GM12873 (cell line): ENCODE results near the gene CRADD.

Experiments
- TF ChIP-seq, protein P1 (sequence below): IDR thresholded peaks from 2 replicates; pipeline ENCODE4 v1.5.1; 2012; ENCODE audit warnings: low read depth, mild to moderate bottlenecking, moderate library complexity, low read length, control low read depth; ENCODE audit not compliant: insufficient read depth; ENCODE audit errors: missing control alignments

CRADD gene

DNA sequence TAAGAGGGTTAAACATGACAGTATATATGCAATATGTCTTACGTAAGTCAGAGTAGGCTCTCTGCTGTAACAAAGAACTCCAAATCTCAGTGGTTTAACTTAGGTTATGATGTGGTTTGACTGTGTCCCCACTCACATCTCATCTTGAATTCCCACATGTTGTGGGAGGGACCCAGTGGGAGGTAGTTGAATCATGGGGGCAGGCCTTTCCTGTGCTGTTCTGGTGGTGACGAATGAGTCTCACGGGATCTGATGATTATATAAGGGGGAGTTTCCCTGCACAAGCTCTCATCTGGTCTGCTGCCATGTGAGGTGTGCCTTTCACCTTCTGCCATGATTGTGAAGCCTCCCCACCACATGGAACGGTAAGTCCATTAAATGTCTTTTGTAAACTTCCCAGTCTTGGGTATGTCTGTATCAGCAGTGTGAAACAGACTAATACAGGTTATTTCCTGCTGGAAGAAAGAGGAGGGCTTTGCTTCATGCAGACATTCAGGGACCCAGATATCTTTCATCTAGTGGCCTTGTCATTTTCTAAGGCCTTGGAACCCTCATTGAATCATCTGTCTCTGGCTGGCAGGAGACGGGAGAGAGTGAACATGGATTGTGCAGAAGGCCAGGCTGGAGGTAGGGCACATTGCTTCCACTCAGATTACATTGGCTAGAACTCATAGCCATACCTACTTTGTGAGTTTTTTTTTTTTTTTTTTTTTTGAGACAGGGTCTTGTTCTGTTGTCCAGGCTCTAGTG, 96.1 kb downstream of the CRADD start:
- TF ChIP-seq, protein P1, sequence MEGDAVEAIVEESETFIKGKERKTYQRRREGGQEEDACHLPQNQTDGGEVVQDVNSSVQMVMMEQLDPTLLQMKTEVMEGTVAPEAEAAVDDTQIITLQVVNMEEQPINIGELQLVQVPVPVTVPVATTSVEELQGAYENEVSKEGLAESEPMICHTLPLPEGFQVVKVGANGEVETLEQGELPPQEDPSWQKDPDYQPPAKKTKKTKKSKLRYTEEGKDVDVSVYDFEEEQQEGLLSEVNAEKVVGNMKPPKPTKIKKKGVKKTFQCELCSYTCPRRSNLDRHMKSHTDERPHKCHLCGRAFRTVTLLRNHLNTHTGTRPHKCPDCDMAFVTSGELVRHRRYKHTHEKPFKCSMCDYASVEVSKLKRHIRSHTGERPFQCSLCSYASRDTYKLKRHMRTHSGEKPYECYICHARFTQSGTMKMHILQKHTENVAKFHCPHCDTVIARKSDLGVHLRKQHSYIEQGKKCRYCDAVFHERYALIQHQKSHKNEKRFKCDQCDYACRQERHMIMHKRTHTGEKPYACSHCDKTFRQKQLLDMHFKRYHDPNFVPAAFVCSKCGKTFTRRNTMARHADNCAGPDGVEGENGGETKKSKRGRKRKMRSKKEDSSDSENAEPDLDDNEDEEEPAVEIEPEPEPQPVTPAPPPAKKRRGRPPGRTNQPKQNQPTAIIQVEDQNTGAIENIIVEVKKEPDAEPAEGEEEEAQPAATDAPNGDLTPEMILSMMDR = no peak

DNA sequence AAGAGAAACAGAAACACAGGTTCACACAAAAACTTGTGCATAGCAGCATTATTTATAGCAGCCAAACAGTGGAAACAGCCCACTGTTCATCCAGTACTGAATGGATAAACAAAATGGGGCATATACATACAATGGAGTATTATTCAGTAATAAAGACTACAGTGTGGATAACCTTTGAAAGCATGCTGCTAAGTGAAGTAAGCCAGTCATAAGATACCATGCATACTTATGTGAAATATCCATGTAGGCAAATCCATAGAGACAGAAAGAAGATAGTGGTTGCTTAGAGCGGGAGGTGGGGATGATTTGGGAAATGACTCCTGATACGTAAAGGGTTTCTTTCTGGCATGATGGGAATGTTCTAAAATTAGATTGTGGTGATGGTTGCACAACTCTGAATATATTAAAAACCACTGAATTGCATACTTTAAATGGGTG, 99.4 kb downstream of the CRADD start:
- TF ChIP-seq, protein P1 = no peak

- TF ChIP-seq, protein P1 = no peak
Measured at GRCh38 chr12:93777254-93777653, 100.1 kb downstream of the CRADD start.

DNA sequence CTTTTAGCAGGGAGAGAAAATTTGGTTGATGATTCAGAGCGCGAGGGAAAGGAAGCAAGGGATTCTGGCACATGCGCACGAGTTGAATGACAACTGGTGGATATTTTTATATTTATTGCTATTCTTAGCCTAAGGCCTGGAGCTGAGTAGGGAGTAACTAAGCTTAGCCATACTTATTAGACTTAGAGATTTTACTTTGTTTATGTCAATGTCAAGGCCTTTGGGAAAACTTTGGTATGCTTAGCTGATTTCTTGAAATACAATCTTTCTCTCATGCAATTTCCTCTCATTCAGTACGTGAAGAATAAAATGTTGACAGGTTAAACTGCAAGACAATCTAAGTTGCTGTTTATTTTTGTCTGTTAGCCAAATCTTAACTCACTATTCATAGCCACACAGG, 101.1 kb downstream of the CRADD start:
- TF ChIP-seq, protein P1 = no peak

- TF ChIP-seq, protein P1 = no peak
Measured at GRCh38 chr12:93778766-93779165, 101.6 kb downstream of the CRADD start.

GRCh38 chr12:93780101-93780641, 103.0 kb downstream of the CRADD start:
- TF ChIP-seq, protein P1 = no peak

GRCh38 chr12:93782853-93783252, 105.7 kb downstream of the CRADD start:
- TF ChIP-seq, protein P1 = no peak
